Hepatocyte (in vitro differentiated cells): ENCODE data around the gene DUOX1.

Source experiments
- EZH2 ChIP-seq: fragments of 200-600 bp; sonication (generic); IDR thresholded peaks from 2 replicates; pipeline ENCODE4 v1.6.1; 2016; ENCODE audit warnings: antibody characterized with exemption, mild to moderate bottlenecking, borderline replicate concordance
- TF ChIP-seq, protein P1 (sequence below): fragments of 200-600 bp; sonication (generic); IDR thresholded peaks from 2 replicates; pipeline ENCODE4 v1.5.1; 2016; ENCODE audit warnings: antibody characterized with exemption, mild to moderate bottlenecking; ENCODE audit not compliant: poor library complexity

DNA sequence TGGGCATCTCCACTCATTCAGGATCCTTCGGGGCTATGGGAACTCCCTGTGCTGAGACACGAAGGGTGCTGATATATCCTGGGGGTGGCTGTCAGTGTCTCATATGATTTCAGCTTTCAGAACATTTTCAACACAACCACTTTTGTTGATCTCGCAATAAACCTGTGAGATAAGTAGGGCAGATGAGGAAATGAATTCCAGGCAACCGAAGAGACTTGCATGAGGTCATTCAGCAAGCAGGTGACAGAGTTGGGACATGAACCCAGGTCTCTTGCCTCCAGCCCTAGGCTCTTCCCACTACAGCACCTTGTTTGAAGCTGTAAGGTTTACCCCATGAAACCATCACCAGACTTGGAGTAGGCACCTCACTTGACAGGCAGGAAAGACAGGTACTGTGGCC lies 16.6 kb downstream of the DUOX1 start:
- TF ChIP-seq, protein P1, sequence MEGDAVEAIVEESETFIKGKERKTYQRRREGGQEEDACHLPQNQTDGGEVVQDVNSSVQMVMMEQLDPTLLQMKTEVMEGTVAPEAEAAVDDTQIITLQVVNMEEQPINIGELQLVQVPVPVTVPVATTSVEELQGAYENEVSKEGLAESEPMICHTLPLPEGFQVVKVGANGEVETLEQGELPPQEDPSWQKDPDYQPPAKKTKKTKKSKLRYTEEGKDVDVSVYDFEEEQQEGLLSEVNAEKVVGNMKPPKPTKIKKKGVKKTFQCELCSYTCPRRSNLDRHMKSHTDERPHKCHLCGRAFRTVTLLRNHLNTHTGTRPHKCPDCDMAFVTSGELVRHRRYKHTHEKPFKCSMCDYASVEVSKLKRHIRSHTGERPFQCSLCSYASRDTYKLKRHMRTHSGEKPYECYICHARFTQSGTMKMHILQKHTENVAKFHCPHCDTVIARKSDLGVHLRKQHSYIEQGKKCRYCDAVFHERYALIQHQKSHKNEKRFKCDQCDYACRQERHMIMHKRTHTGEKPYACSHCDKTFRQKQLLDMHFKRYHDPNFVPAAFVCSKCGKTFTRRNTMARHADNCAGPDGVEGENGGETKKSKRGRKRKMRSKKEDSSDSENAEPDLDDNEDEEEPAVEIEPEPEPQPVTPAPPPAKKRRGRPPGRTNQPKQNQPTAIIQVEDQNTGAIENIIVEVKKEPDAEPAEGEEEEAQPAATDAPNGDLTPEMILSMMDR, result no peak
- no peak for TF ChIP-seq EZH2
